ENCODE measurements around the gene GNG12.

- TF ChIP-seq, protein P1, sequence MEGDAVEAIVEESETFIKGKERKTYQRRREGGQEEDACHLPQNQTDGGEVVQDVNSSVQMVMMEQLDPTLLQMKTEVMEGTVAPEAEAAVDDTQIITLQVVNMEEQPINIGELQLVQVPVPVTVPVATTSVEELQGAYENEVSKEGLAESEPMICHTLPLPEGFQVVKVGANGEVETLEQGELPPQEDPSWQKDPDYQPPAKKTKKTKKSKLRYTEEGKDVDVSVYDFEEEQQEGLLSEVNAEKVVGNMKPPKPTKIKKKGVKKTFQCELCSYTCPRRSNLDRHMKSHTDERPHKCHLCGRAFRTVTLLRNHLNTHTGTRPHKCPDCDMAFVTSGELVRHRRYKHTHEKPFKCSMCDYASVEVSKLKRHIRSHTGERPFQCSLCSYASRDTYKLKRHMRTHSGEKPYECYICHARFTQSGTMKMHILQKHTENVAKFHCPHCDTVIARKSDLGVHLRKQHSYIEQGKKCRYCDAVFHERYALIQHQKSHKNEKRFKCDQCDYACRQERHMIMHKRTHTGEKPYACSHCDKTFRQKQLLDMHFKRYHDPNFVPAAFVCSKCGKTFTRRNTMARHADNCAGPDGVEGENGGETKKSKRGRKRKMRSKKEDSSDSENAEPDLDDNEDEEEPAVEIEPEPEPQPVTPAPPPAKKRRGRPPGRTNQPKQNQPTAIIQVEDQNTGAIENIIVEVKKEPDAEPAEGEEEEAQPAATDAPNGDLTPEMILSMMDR (conservative IDR thresholded peaks at IDR 0.05; ENCODE audit: low read length): no peak
- no peak for TF ChIP-seq EZH2phosphoT487 (IDR thresholded peaks at IDR 0.05; ENCODE audit: borderline replicate concordance)
Observed at GRCh38 chr1:67721112-67721511, 112.2 kb downstream of the GNG12 start.
